NT2/D1 (cell line): Measurements from ENCODE around the gene CCDC83.

Experiments
- YY1 ChIP-seq: IDR thresholded peaks from 2 replicates; pipeline ENCODE4 v1.6.1; 2011; ENCODE audit not compliant: insufficient read length, insufficient read depth
- ZNF274 ChIP-seq: IDR thresholded peaks from 2 replicates; pipeline ENCODE4 v1.6.1; 2011; ENCODE audit warnings: mild to moderate bottlenecking, low read depth, low read length

- TF ChIP-seq YY1 (no peak), ZNF274 (no peak)
Observed at GRCh38 chr11:85823816-85824215, 31.4 kb upstream of the CCDC83 start.
